ENCODE data around the gene ABRACL.

ABRACL gene

DNA sequence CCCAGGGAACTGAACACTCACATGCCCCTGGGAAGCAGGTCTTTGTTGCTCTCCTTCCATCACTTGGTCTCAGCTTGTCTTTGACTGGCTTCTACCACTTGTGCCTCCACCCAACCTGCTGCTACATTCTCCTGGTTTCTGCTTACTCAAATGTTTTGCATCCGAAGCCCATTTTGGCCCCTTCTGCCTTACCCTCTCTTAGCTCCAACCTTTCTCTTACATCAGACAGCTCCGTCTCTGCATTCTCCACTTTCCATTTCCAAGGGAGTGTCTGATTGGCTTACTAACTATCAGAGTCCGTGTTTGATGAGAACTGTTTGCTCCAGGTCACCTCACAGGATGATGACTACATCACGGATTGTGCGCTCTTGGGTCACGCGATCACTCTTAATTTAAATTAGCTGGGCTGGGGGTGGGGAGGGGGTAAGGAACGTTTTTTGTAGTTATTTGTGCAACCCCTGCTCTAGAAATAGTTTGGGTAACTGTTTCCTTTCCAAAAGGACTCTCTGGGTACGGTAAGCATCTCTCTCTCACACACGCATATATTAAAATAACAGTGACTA lies 844 bp upstream of the ABRACL start:
- DNase-seq (ENCODE audit: low read depth) = no peak
- TF ChIP-seq, protein P1, sequence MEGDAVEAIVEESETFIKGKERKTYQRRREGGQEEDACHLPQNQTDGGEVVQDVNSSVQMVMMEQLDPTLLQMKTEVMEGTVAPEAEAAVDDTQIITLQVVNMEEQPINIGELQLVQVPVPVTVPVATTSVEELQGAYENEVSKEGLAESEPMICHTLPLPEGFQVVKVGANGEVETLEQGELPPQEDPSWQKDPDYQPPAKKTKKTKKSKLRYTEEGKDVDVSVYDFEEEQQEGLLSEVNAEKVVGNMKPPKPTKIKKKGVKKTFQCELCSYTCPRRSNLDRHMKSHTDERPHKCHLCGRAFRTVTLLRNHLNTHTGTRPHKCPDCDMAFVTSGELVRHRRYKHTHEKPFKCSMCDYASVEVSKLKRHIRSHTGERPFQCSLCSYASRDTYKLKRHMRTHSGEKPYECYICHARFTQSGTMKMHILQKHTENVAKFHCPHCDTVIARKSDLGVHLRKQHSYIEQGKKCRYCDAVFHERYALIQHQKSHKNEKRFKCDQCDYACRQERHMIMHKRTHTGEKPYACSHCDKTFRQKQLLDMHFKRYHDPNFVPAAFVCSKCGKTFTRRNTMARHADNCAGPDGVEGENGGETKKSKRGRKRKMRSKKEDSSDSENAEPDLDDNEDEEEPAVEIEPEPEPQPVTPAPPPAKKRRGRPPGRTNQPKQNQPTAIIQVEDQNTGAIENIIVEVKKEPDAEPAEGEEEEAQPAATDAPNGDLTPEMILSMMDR (conservative IDR thresholded peaks at IDR 0.05; ENCODE audit: low read depth, low read length) = no peak
- peak overlapping the region; percentile 89 for H3K4me3 ChIP-seq (ENCODE audit: low read length)

DNA sequence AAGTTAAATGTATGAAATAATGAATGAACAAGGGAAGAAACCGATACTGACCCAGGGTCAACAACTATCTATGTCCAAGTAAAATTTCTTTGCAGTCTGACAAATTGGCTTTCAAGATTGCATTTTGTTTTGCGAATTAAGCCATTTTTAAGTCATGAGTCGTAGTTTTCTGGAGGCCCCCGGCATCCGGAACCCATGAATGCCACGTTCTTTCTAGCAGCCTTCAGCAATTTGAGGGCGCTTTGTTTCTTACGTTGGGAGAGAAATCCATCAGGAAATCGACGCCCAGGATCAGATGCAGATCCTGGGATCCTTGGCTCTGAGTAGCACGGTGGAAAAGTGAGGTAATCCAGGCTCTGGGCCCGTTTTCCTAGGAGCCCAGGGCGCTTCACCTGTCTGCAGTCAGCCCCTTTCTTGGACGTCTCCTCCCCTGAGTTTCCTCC lies 309 bp upstream of the ABRACL start:
- TF ChIP-seq, protein P1 (conservative IDR thresholded peaks at IDR 0.05; ENCODE audit: low read depth, low read length) = no peak
- no peak for DNase-seq (ENCODE audit: low read depth)
- H3K4me3 ChIP-seq (ENCODE audit: low read length) = peak overlapping the region; percentile 89

DNA sequence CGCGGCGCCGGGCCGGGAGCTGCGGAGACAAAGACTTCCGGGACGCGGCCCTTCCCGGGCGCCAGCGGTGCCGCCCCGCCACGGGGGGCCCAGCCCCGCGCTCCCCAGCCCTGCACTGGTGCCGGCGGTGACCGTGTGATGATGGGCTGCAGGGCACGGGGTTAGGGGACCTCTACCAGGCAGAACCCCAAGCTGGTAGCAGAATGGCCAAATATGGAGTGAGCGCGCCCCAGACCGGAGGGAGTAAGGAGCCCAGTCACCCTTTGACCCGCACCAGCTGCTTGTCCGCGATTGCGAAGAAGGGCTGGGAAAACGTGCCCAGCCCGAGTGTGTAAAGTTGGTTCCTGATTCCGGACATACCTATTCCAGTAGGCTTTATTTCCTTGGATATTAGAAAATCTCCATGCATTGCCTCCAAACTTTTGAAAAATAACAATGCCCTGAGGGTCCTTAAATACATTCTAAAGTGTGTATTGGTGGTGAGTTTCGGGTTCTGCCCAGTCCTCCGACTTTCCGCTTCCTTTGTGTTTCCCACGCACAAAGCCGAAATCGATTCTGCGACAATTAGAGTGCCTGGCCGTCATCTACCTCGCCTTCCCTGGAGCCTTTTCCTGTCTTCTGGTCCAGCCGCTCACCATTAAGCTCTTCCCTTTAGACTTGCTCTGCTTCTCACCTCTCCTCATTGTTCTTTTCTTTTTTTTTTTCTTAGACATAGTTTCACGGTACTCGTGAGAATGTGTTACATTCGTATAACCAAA lies 1.1 kb downstream of the ABRACL start:
- no peak for DNase-seq (ENCODE audit: low read depth)
- TF ChIP-seq, protein P1 (conservative IDR thresholded peaks at IDR 0.05; ENCODE audit: low read depth, low read length) = no peak
- H3K4me3 ChIP-seq (ENCODE audit: low read length) = peak overlapping the region; percentile 89

DNA sequence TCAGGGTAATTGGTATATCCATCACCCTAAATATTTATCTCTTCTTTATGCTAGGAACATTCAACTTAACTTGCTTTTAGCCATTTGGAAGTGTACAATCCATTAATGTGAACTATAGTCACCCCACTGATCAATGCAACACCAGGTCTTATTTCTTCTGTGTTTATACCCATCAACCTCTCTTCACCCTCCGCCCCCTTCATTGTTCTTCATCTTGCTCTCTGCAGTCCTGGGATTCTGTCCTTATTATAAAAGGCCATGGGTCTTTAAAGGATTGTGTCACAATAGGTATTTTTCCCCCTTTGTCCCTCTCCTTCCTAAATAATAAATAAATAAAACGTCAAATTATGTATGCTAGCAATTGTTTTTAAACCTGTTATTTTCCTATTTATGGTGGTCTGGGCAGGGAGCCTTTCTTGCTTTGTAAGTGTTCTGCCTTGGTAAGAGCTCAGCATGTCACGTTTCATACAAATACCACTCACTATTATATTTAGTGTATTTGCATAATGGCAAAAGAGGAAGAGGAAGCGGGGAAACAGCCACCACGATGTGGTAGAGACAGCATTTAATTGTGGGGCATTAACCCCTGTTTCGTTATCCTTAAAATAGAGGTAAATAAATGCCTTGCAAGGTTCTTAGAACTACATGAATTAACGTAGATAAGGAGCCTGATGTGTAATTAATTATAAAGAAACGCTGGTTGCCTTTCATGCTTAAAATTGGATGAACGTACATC lies 1.9 kb downstream of the ABRACL start:
- DNase-seq (ENCODE audit: low read depth) = no peak
- peak overlapping the region; percentile 89 for H3K4me3 ChIP-seq (ENCODE audit: low read length)
- TF ChIP-seq, protein P1 (conservative IDR thresholded peaks at IDR 0.05; ENCODE audit: low read depth, low read length) = no peak

DNA sequence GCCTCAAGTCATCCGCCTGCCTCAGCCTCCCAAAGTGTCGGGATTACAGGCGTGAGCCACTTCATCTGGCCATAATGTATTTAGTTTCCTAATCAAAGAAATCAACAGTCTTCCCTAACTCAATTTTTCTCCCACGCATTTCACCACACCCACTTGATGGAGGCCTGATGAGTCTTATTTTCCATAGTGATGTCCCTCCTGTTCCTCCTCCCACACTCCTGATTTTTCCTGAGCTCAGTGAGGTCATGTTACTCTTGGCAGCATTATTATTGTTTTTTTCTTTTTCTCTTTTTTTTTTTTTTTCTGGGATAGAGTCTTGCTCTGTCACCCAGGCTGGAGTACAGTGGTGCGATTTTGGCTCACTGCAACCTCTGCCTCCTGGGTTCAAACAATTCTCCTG lies 8.9 kb downstream of the ABRACL start:
- H3K4me3 ChIP-seq (ENCODE audit: low read length) = no peak overlapping the region
- DNase-seq (ENCODE audit: low read depth) = no peak

DNA sequence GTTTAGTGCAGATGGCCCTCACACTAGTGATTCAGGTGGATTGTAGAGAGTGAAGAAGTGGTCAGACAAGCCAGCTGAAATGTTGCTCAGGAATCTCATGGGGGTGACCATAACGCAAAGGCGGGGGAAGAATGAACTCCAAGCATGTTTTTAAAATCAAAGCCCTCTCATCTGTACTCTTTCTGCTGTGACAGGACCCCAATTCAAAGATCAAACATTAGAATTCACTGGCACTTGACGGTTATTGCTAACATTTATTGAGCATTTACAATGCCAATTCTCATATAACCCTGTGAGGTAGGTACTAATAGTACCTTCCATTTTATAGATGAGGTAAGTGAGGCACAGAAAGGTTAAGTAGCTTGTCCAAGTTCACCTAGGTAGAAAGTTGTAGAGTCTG lies 15.7 kb downstream of the ABRACL start:
- no peak for DNase-seq (ENCODE audit: low read depth)
- H3K4me3 ChIP-seq (ENCODE audit: low read length) = no peak overlapping the region
- TF ChIP-seq, protein P1 (conservative IDR thresholded peaks at IDR 0.05; ENCODE audit: low read depth, low read length) = no peak

More for the DNA sequence above, 8.9 kb downstream of the ABRACL start:
- TF ChIP-seq, protein P1 (conservative IDR thresholded peaks at IDR 0.05; ENCODE audit: low read depth, low read length) = no peak

Measured in retinal pigment epithelial cell (primary cell).